NCI-H345 treated with DMSO at 0.1 percent for 48 hours (cell line): ENCODE data around the gene GGA2.

Experiments used
- DNase-seq: peaks from one replicate; lab custom pipeline; 2025; ENCODE audit not compliant: unreplicated experiment; lab: John Stamatoyannopoulos, UW

Gene GGA2

GRCh38 chr16:23420011-23420410 is 90.3 kb downstream of the GGA2 start:
- DNase-seq: no peak

- DNase-seq: no peak
These were observed 93.5 kb downstream of the GGA2 start for GRCh38 chr16:23416816-23417215.

DNA sequence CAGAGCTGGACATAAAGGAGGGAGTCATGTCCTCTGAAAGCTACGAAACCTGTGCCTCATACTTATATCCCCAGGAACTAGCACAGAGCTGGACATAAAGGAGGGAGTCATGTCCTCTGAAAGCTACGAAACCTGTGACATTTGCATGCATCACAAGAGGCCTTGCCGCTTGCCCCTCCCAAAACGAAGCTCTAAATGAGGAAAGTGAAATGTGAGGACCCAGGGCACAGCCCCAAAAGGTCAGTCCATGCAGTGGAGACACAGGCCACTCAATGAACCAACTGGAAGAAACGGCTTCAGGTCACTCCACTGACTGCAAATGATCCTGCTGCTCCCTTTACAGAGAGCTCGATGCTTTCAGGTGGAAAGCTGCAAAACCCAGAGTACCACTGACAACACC is 95.6 kb downstream of the GGA2 start:
- no peak for DNase-seq
